AG08396 (cell line): ENCODE measurements around the gene JMJD7.

Experiments
- DNase-seq: peaks from one replicate; pipeline ENCODE4 v3.0.0; 2012; ENCODE audit warnings: low spot score, mixed read lengths

JMJD7 gene

DNA sequence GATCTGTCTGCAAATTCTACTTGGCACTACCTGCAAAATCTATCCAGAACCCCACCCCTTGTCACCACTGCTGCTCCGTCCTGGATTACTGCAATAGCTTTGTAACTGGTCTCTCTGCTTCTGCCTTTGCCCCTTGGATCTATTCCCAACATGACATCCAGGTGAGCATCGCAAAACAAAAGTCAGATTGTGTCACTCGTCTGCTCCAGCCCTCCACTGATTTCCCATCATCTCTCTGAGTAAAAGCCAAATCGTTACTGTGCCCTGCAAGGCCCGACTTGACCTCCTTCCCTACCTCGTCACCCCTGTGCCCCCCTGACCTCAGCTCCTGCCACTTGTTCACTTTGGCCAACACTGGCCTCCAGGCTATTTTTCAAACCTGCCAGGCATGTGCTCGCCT lies 56.6 kb downstream of the JMJD7 start:
- no peak for DNase-seq

DNA sequence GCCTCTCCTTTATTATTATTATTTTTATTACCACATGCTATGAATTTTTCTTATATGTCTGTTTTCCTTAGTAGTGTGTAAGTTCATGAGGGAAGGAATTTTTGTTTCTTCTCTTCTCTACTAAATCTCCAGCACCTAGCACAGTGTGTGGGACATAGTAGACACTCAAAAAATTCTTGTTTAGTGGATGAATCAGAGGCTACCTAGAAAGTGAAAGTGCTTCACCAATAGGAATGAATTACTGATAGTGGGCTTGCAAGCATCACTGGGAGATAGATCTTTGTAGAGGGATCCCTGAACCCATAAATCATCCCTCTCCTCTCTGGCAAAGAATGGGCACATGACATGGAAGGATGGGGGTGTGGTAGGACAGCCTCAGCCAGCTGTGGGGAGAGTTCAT lies 57.4 kb downstream of the JMJD7 start:
- no peak for DNase-seq

DNA sequence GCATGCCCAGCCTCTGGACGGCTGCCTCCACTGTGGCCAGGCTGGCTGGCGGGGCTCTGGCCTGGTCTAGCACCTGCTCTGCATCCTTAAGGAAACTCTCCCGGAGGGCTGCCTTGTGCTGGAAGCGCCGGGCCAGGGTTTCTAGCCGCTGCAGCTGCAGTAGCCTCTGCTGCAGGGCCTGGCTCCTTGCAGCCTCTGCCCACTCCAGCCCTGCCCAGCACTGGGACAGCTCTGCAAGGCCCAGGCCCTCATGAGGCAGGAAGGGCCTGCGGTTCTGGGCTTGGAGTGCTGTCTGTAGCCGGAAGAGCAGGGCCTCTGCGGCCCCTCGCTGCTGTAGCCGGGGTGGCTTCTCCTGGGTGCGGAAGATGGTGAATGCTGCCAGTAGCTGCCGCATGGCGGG lies 57.9 kb downstream of the JMJD7 start:
- DNase-seq = no peak

DNA sequence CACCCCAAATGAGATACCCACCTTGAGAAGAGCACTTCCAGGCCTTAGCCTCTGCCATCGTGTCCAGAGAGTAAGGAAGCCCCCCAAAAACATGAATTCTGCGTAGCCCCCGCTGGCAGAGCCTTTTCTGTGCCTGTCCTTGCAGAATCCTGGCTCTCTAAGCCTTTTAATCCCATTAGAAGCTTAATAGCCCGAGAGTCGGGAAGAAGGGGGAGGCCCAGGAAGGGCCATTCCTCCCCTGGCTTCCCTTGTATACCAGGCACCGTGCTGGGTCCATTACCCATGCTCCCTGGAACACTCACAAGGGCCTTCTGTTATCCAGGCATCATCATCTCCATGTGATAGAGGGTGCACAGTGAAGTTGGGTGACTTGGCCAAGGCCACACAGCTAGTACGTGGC lies 58.8 kb downstream of the JMJD7 start:
- no peak for DNase-seq

DNA sequence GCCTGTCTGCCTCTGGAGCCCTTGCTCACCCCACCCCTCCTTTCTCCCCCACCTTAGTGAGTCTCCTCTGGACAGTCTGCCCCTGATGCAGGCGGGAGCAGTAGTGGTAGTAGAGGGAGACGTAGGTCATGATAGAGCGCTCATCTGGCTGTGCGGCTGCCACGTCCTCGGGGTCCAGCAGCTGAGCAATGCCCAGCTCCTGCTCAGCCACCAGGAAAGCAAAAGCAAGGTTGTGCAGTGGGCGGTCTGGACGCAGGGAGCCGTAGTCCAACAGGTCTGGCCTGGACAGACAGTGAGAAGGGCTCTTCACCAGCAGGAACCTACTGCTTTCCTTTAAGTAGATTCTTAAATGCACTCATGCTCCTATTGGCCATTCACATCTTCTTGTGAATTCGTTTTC lies 59.3 kb downstream of the JMJD7 start:
- no peak for DNase-seq
